Activated CD4-positive, CD25-positive, alpha-beta regulatory T cell treated with anti-CD3 and anti-CD28 coated beads, Interleukin-2, amount 50 U/mL, for 16 hours (primary cell): Measurements from ENCODE around the gene UBE2E1.
A peak's percentile ranks its signal among the peaks of the same experiment; 100 is the strongest.
"Not testable (repeated sequence)": the region's sequence is repeated elsewhere in the genome, so short reads cannot be mapped to it uniquely, and the experiment has no call there.

Source experiments
- DNase-seq: peaks from one replicate; pipeline ENCODE4 v3.0.0-alpha.2; 2020; ENCODE audit warnings: low read depth, low spot score

UBE2E1 gene

DNA sequence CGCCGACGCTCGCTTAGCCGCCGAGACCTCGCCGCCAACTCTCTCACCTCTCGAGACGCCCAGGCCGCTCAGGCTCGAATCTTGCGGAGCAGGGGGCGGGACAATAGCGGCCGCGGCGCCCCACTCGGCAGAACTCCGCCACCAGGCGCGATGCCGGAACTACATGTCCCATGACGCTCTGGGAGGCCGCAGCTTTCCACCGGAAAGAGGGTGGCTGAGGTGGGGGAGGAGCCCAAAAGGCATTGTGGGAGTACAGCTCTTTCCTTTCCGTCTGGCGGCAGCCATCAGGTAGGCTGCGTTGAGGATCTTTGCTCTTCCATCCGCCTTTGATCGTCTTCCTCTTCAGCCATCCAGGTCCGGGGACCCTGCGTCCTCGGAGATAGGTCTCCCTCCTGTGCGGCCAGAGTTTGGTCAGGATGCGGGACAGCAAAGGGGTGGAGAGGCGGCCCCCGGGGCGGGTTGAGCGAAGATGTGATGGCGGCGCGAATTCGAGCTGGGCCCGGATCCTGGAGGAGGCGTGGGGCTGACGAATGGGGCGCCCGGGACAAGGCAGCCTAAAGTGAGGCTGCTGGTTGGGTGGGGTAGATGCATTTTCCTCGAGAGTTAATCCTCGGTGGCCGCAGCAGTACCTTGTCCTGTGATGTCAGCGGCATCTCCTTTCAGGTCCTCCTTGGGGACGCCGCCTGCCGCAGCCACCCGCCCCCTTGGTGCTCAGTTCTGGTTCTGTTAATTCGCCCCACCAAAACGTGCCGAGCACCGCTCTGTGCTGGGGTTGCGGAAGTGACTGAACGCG lies 111.3 kb downstream of the UBE2E1 start, which contains the start of the genes NKIRAS1 and RPL15:
Gene NKIRAS1 (minus strand): TSS at position 105 of the 793 bp plus-strand sequence. CDS start 6,086 bp downstream, outside the sequence.
Gene RPL15 (plus strand): TSS at position 247 of the 793 bp plus-strand sequence. CDS start 728 bp downstream, outside the sequence.
- DNase-seq, result peak; percentile 96

DNA sequence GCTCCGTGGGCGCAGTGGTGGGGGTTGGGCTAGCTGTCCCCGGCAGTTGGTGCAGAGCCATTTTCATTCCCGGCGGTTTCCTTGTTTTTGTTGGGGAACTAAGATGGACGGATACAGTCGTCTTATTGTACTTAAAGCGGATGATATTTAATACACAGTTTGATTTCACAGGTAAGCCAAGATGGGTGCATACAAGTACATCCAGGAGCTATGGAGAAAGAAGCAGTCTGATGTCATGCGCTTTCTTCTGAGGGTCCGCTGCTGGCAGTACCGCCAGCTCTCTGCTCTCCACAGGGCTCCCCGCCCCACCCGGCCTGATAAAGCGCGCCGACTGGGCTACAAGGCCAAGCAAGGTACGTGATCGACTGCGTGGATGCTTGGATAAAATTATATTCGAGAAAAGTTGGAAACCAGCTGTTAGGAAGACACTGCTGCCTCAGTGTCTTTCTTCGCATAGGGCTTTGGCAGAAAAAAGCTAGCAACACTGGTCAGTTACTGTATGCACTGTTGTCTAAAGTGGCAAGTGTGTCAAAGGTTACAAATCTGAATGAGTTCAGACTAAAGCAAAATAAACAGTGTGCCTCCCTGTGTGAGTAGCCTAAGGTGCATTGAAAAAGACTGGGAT lies 112.0 kb downstream of the UBE2E1 start:
- not testable (repeated sequence) for DNase-seq

DNA sequence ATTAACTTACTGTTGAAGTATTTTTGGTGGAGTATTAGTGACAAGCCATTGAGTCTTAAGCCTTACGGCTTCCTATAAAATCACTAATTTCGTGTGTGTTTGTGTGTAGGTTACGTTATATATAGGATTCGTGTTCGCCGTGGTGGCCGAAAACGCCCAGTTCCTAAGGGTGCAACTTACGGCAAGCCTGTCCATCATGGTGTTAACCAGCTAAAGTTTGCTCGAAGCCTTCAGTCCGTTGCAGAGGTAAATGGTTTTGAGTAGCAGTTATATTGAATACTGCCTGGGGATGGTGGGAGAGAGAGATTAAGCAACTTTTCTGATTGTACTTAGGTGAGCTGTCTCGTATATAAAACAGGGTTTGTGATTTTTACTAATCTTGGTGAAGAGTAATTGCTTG lies 112.6 kb downstream of the UBE2E1 start:
- not testable (repeated sequence) for DNase-seq

DNA sequence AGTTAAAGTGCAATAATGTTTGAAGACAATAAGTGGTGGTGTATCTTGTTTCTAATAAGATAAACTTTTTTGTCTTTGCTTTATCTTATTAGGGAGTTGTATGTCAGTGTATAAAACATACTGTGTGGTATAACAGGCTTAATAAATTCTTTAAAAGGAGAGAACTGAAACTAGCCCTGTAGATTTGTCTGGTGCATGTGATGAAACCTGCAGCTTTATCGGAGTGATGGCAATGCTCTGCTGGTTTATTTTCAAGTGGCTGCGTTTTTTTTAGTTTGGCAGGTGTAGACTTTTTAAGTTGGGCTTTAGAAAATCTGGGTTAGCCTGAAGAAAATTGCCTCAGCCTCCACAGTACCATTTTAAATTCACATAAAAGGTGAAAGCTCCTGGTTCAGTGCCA lies 113.9 kb downstream of the UBE2E1 start:
- no peak for DNase-seq

DNA sequence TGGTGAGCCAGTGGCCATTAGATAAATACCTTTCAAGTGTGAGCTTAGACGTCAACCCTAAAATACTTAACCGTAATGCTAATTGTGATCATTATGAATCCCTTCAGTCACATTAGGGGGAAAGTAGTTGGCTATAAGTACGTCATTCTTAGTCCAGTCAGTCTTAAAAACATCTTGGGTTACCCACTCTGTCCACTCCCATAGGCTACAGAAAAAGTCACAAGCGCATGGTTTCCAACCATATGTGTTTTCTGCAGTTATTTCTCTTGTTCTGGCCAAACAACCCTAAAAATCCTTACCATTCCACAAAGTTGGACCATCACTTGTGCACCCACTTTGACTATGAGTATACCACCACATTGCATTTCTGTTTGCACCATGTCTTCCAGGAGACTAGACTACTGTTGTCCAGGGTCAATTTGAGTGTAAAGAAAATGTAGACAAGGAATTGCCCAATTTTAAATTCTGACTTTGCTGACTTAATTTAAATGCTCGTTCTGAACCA lies 114.4 kb downstream of the UBE2E1 start:
- DNase-seq, result no peak

DNA sequence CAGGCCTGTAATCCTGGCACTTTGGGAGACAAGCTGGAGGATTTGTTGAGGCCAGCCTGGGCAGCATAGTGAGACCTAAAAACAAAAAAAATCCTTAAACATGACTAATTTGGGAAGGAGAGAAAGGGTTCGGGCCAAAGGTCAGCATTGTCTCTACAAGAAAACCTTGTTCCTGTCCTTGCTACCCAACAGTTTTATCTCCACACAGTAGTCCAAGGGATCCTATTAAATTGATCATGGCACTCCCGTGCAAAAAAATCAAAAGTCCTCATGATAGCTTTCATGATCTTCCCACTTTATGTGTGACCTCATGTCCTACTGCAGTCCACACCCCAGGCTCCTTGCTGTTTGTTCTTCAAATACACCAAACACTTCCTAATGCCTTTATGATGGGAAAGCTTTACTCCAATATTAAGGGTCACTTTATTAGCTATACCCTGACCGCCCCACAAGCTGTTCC lies 115.3 kb downstream of the UBE2E1 start:
- no peak for DNase-seq

DNA sequence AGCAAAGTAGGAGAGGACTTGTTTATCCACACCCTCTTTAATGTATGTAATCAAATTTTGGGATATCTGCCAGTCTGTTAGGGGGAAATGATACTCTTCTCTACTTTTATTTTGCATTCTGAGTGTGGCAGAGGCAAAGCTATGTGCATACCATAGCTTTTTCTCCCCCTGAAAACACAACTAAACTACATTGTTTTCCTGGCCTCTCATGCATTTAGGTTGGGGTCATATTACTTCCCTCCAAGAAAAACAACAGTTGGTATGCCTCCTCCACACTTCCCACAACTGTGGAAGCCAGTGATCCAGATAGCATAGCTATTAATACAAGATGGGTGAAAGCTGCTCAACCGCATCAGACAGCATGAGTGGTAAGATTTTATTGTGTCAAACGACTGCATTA lies 118.0 kb downstream of the UBE2E1 start:
- DNase-seq, result no peak

DNA sequence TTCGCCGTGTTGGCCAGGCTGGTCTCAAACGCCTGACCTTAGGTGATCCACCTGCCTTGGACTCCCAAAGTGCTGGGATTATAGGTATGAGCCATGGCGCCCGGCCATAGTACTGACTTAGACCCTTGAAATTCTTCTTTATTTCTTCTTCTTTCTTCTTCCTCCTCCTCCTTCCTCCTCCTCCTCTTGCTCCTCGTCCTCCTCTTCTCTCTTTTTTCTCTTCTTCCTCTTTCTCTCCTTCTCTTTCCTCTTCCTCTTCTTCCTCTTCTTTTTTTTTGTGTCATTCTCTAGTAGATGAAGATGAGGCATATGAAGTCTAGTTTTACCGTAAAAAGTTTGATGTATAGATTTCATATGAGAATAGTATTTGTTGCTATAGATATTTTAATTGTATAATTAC lies 120.5 kb downstream of the UBE2E1 start:
- no peak for DNase-seq

DNA sequence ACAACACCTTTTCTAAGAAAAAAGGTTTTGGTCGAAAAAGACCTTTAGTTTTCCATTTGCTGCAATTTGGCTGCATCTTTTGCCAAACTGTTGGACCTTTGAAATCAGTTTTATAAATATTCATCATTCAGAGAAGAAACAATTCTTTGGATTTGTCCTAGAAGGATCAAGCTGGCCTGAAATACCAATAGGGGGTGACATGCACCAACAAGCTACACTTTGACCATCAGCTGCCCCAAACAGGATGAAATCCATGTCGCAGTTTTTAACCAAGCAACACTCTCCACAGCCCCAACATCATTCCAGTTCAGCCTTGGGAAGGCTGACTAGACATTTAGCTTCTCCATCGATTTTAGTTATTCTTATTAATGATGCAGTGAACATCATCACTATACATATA lies 121.0 kb downstream of the UBE2E1 start:
- no peak for DNase-seq

DNA sequence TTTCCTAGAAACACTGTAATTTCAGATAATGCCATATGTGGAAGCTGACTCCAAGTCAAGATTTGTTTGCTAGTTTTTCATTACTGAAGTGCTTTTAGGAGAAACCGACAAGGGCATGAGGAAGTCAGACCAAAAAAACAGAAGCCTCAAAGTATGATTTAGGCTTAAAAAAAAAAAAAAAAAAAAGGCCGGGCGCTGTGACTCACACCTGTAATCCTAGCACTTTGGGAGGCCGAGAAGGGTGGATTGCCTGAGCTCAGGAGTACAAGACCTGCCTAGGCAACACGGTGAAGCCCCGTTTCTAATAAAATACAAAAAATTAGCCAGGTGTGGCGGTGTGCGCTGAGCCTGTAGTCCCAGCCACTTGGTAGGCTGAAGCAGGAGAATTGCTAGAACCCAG lies 122.8 kb downstream of the UBE2E1 start:
- DNase-seq, result no peak

DNA sequence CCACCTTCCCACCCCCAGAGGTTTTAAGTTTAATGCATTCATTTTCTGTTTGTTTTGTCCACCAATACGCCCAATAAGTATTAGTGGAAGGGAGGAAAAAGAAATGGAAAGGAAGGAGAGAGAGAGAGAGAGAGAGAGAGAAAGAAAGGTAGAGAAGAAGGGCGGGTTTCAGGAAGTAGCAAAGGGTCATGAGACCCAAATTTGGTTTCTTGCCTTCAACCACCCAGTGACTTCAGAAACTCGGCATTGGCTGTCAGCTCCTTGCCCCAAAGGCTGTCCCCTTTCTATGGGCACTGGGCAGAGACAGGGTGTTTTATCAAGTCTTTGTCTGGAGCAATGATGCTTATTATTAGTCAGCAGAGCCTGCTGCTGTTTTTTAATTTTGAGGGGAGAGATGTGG lies 125.8 kb downstream of the UBE2E1 start:
- DNase-seq, result no peak

DNA sequence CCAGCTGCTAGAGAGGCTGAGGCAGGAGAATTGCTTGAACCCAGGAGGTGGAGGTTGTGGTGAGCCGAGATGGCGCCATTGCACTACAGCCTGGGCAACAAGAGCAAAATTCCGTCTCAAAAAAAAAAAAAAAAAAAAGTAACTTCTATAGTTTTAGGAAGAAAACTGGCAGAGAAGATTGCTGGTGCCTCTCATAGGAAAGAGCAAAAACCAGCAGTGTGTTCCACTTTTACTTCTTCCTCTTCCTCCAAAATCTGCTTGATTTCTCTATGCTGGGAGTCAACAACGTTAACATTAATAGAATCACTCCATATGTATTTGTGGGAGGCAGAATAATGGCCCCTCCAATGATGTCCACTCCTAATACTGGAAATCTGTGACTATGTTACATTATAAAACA lies 126.8 kb downstream of the UBE2E1 start:
- no peak for DNase-seq

DNA sequence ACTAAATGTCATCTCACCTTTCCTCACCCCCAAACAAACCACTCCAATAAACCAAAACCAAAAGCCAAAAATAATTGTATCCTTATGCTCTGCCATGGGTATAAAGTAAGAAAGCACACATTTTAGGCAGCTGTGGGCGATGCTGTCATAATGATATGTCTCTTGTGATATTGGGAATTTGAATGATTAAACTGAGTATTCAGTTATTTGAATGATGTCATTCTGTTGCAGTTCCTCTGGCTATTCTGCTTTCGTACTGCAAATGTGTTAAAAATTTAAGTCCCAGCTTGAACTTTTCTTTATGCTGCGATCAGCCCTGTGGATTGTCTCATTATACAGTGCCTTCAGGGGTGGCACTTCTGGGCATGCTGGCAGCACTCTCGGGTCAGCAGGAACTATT lies 128.5 kb downstream of the UBE2E1 start:
- DNase-seq, result no peak

DNA sequence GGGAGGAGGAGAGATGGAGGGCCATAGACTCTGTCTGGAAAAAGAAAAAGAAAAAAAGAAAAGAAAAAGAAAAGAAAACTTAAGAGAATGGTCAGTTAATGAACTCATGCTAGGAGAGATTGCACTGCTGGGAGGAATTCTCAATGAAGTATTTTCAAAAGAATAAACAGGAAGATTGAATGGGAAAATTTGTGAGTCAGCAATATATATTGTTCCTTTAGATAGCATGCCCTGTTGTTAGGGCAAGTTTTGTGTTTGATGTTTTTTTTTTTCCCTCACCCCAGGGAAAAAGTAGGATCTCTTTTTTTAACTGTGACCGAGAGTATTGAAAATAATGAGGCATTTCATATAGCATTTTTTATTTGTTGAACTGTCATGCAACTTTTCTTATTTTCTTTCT lies 131.5 kb downstream of the UBE2E1 start:
- no peak for DNase-seq

DNA sequence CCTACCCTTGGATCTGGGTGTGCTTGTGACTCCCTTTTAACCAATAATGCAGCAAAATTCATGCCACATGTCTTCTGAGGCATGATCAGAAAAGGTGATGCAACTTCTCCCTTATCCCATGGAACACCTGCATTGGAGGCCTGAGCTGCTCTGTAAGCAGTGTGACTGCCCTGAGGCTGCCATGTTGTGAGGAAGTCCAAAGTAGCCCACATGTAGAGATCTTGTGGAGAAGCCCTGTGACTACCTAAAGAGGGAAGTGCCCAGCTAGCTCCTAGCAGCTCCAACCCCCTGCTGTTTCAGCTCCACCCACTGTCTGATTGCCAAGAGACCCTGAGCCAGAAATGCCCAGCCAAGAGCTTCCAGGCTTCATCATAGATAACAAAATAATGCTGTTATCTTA lies 132.9 kb downstream of the UBE2E1 start:
- DNase-seq, result no peak

DNA sequence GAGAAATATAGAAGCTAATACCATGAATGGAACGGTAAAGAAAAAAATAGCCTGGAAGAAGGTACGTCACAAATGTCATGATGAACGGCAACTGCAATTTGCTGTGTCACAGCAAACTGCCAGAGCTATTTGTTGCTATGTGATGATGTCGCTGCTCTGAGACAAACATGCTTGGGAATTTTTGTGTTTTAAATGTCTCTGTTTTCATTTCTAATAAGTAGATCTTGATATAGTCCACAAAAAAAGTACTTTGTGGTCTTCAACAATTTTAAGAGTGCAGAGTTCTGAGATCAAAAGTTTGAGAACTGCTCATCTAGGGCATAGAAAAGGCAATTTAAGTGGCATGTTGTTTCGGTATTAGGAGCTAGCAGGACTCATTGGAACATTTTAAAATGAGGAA lies 135.0 kb downstream of the UBE2E1 start:
- no peak for DNase-seq
